Keratinocyte (primary cell): ENCODE measurements around the gene JAKMIP1. TPM values are rescaled to one million over a fixed set of nuclear protein-coding genes. Genes with fewer than 3 reads are reported as not detected.

Source experiments
- DNase-seq: peaks from one replicate; pipeline ENCODE4 v3.0.0-alpha.2; 2011; ENCODE audit warnings: low read depth, missing footprints, low spot score
- FAIRE-seq: peaks from 2 replicates; lab custom pipeline; 2011; peaks lifted over from hg19 to GRCh38; lab: Jason Lieb, UNC
- H2AFZ ChIP-seq: 2 replicates; pipeline ENCODE4 v1.6.0; 2012; ENCODE audit warnings: low read length, control low read depth, inconsistent platforms; ENCODE audit not compliant: control insufficient read depth
- H3K27ac ChIP-seq: 2 replicates; pipeline ENCODE4 v1.5.1; 2011; ENCODE audit warnings: low read length; ENCODE audit not compliant: control insufficient read depth, insufficient read depth
- H3K27me3 ChIP-seq: 3 replicates; pipeline ENCODE4 v1.6.0; 2011; ENCODE audit warnings: low read length; ENCODE audit not compliant: control insufficient read depth, insufficient read depth; ENCODE audit errors: extremely low read depth
- H3K36me3 ChIP-seq, 2 experiments: 2 replicates in 1 of 2; 3 replicates in 1 of 2; pipeline ENCODE4 v1.5.1; 2011; ENCODE audit warnings: low read length in 2 of 2, mild to moderate bottlenecking in 1 of 2; ENCODE audit not compliant: control insufficient read depth in 2 of 2, insufficient read depth in 2 of 2; ENCODE audit errors: extremely low read depth in 1 of 2
- H3K4me1 ChIP-seq: 3 replicates; pipeline ENCODE4 v1.5.1; 2011; ENCODE audit warnings: low read length; ENCODE audit not compliant: control insufficient read depth, insufficient read depth; ENCODE audit errors: extremely low read depth
- H3K4me2 ChIP-seq: 3 replicates; pipeline ENCODE4 v1.6.0; 2011; ENCODE audit warnings: low read depth, low read length; ENCODE audit not compliant: control insufficient read depth, insufficient read depth; ENCODE audit errors: extremely low read depth
- H3K4me3 ChIP-seq, 3 experiments: fragments of 200-600 bp in 1 of 3; sonication (generic) in 1 of 3; 2 replicates in 2 of 3; 3 replicates in 1 of 3; pipeline ENCODE4 v1.5.1; 2011 to 2016; ENCODE audit warnings: low read length in 3 of 3, mild to moderate bottlenecking in 3 of 3, control low read depth in 2 of 3, inconsistent platforms in 1 of 3, low read depth in 1 of 3, mixed read lengths in 1 of 3, mixed run types in 1 of 3, moderate library complexity in 1 of 3; ENCODE audit not compliant: control insufficient read depth in 2 of 3, insufficient read depth in 2 of 3; ENCODE audit errors: extremely low read depth in 1 of 3
- H3K79me2 ChIP-seq: 2 replicates; pipeline ENCODE4 v1.6.0; 2012; ENCODE audit warnings: low read length; ENCODE audit not compliant: control insufficient read depth, insufficient read depth
- H3K9ac ChIP-seq: 3 replicates; pipeline ENCODE4 v1.6.0; 2011; ENCODE audit warnings: low read length; ENCODE audit not compliant: control insufficient read depth, insufficient read depth; ENCODE audit errors: extremely low read depth
- H3K9me1 ChIP-seq: 3 replicates; pipeline ENCODE4 v1.6.0; 2011; ENCODE audit warnings: low read length; ENCODE audit not compliant: control insufficient read depth, insufficient read depth; ENCODE audit errors: extremely low read depth
- H3K9me3 ChIP-seq: 2 replicates; pipeline ENCODE4 v1.5.1; 2012; ENCODE audit warnings: low read depth, low read length; ENCODE audit not compliant: control insufficient read depth
- H4K20me1 ChIP-seq: 3 replicates; pipeline ENCODE4 v1.6.0; 2011; ENCODE audit warnings: low read length; ENCODE audit not compliant: control insufficient read depth, insufficient read depth; ENCODE audit errors: extremely low read depth
- EZH2 ChIP-seq: IDR thresholded peaks from one replicate; pipeline ENCODE4 v1.6.1; 2012; ENCODE audit warnings: inconsistent platforms, mild to moderate bottlenecking, low read length, moderate library complexity
- dilution Hi-C: fragments of 300-500 bp; cut with MboI; formaldehyde crosslinking; loops from one replicate; pipeline ENCODE4 v1.7.0; 2020; ENCODE audit warnings: low sequenced_read_pairs; ENCODE audit not compliant: extremely low pct_ligation_motif_present
- polyA plus RNA-seq, 5 experiments: library from polyadenylated mRNA; depleted of rRNA in 3 of 5; stranded (reverse) in 3 of 5; stranded (forward) in 1 of 5; unstranded in 1 of 5; fragments of >200 nt; gene quantifications; 1 replicate in 1 of 5; 2 replicates in 3 of 5; 3 replicates in 1 of 5; pipeline versions ENCODE4 v1.2.1 to v1.2.3, GENCODE V29; 2011 to 2012; ENCODE audit warnings: missing spikeins in 2 of 5, low read depth in 1 of 5, low replicate concordance in 1 of 5
- TF ChIP-seq, protein P1 (sequence below), 3 experiments: IDR thresholded peaks in 1 of 3; conservative IDR thresholded peaks in 1 of 3; optimal IDR thresholded peaks in 1 of 3; 2 replicates in 2 of 3; 3 replicates in 1 of 3; pipeline versions ENCODE3 to v1.5.1; 2011; ENCODE audit warnings: low read length in 3 of 3, mild to moderate bottlenecking in 3 of 3, moderate library complexity in 2 of 3, control low read depth in 1 of 3, inconsistent platforms in 1 of 3; ENCODE audit not compliant: insufficient read depth in 2 of 3; ENCODE audit errors: extremely low read depth in 1 of 3

Gene JAKMIP1
- polyA plus RNA-seq, 1 donor (not counting 4 experiments of a cell fraction or from before 2014, with no cell fraction given) = not detected

DNA sequence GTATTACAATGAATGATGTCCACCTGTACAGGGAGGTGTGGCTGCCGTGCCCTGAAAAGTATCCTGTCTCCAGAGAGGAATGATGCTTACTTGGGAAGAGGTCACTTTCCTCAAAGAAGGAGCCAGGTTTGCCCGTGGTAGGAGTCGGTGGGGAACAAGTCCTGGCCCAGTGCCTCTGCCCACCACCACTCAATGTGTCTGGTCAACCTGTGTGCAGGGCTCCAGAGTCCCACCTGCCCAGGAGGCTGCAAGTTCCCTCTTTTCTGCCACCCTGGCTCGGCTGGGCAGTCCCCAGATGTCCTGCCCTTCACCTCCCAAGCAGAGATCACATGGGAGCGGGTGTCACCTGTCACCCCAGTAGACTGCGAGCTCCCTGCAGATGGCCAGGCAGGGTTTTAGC is 106.7 kb downstream of the JAKMIP1 start:
- H3K27me3 ChIP-seq = no peaks in the 10 kb centered on the region
- TF ChIP-seq, protein P1, sequence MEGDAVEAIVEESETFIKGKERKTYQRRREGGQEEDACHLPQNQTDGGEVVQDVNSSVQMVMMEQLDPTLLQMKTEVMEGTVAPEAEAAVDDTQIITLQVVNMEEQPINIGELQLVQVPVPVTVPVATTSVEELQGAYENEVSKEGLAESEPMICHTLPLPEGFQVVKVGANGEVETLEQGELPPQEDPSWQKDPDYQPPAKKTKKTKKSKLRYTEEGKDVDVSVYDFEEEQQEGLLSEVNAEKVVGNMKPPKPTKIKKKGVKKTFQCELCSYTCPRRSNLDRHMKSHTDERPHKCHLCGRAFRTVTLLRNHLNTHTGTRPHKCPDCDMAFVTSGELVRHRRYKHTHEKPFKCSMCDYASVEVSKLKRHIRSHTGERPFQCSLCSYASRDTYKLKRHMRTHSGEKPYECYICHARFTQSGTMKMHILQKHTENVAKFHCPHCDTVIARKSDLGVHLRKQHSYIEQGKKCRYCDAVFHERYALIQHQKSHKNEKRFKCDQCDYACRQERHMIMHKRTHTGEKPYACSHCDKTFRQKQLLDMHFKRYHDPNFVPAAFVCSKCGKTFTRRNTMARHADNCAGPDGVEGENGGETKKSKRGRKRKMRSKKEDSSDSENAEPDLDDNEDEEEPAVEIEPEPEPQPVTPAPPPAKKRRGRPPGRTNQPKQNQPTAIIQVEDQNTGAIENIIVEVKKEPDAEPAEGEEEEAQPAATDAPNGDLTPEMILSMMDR (optimal IDR thresholded peaks at IDR 0.05 in 1 of 3, IDR thresholded peaks at IDR 0.05 in 1 of 3, conservative IDR thresholded peaks at IDR 0.05 in 1 of 3; ENCODE audit: extremely low read depth in 1 of 3, insufficient read depth in 2 of 3, low read length in 3 of 3) = no peak
- no peak for TF ChIP-seq EZH2
- H3K4me3 ChIP-seq = no peak overlapping the region
- dilution Hi-C loops = no loop called here
- FAIRE-seq (no peak), DNase-seq (no peak)
- H3K36me3 ChIP-seq = no peaks in the 10 kb centered on the region
- no peaks in the 10 kb centered on the region for H3K9me1 ChIP-seq
- H2AFZ ChIP-seq = no peak overlapping the region
- H3K4me2 ChIP-seq = no peak overlapping the region
- no peak overlapping the region for H3K9ac ChIP-seq
- no peak overlapping the region for H3K27ac ChIP-seq
- H3K4me1 ChIP-seq = no peaks in the 10 kb centered on the region
- H4K20me1 ChIP-seq = no peaks in the 10 kb centered on the region
- no peaks in the 10 kb centered on the region for H3K9me3 ChIP-seq
- H3K79me2 ChIP-seq = no peaks in the 10 kb centered on the region

DNA sequence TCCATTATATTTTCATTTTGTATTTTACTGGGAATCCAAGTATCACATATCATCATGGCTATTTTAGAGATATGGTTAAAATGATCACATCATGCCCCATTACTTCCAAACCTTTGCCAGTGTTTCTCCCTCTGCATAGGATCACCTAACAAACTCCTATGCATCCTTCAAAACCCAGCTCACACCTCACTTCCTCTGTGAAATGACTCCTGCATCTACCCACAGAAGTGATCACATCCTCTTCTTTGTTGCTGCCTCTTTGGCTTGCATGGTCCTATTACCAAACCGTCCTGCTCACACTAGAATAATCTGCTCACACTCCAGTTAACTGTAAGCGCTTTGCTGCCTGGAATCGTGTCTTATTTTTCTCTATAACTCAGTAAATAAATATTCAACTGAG is 107.4 kb downstream of the JAKMIP1 start:
- H3K4me3 ChIP-seq = no peak overlapping the region
- no peaks in the 10 kb centered on the region for H3K4me1 ChIP-seq
- H3K4me2 ChIP-seq = no peak overlapping the region
- no peaks in the 10 kb centered on the region for H3K79me2 ChIP-seq
- TF ChIP-seq, protein P1 (optimal IDR thresholded peaks at IDR 0.05 in 1 of 3, IDR thresholded peaks at IDR 0.05 in 1 of 3, conservative IDR thresholded peaks at IDR 0.05 in 1 of 3; ENCODE audit: extremely low read depth in 1 of 3, insufficient read depth in 2 of 3, low read length in 3 of 3) = no peak
- no peak for TF ChIP-seq EZH2
- H3K9me3 ChIP-seq = no peaks in the 10 kb centered on the region
- H3K9me1 ChIP-seq = no peaks in the 10 kb centered on the region
- H3K9ac ChIP-seq = no peak overlapping the region
- no peak for DNase-seq
- H4K20me1 ChIP-seq = no peaks in the 10 kb centered on the region
- H3K36me3 ChIP-seq = no peaks in the 10 kb centered on the region
- H3K27ac ChIP-seq = no peak overlapping the region
- no peaks in the 10 kb centered on the region for H3K27me3 ChIP-seq
- no peak for FAIRE-seq
- no peak overlapping the region for H2AFZ ChIP-seq
- dilution Hi-C loops = no loop called here
